Lung microvascular endothelial cell (primary cell): ENCODE measurements around the gene ERBB4. TPM values are rescaled to one million over a fixed set of nuclear protein-coding genes. Genes with fewer than 3 reads are reported as not detected.
A peak's percentile ranks its signal among the peaks of the same experiment; 100 is the strongest.

Source experiments
- DNase-seq, 2 donors: peaks; one replicate each; pipeline versions ENCODE4 v3.0.0 to v3.0.0-alpha.2; 2010; ENCODE audit warnings: low read depth in 2 of 2
- total RNA-seq: library from RNA; depleted of rRNA; stranded (reverse); fragments of >200 nt; gene quantifications from 2 replicates; pipeline ENCODE4 v1.2.1, GENCODE V29; 2014

ERBB4 gene
- total RNA-seq, 1 donor from 2014 or later: under 0.01 TPM

GRCh38 chr2:212089873-212090272, 448.7 kb downstream of the ERBB4 start:
- DNase-seq: no peak

DNA sequence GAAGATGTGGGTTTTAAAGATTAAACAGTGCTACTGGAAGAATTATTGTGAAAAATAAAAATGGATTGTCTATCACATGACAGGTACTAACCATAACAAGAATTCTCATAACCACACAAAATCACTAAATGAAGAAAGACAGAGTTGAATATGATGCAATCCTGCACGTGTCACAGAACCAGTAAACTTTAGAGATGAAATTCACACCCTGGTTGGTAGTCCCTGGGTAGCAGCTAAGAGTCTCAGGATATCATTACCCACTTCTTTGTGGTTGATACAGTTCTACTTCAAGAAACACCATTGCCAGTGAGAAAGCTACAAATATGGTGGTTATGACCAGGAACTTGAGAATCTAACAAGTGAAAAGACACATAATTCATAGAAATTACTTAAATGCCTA, 450.2 kb downstream of the ERBB4 start:
- no peak for DNase-seq

- DNase-seq: no peak
Observed at GRCh38 chr2:212083492-212083891, 455.1 kb downstream of the ERBB4 start.

- DNase-seq: no peak
Observed at GRCh38 chr2:212078103-212078502, 460.5 kb downstream of the ERBB4 start.

DNA sequence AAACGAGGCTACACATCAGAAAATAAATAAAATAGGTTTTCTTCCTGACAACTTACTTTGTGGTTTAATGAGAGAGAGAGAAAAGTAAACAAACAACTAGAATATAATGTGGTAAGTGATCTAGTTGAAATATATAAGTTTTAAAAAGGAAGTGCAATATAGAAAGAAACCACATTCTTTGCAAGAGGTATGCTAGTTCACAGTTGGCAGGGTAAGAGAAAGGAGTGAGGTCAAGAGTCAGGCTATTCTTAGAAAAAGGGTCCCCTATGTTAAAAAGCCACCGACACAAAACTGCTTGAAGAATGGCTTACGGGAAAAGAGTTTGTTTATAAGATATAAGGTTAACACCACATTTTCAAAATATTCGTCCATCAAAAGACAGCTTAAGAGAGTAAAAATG, 462.1 kb downstream of the ERBB4 start:
- DNase-seq: no peak

DNA sequence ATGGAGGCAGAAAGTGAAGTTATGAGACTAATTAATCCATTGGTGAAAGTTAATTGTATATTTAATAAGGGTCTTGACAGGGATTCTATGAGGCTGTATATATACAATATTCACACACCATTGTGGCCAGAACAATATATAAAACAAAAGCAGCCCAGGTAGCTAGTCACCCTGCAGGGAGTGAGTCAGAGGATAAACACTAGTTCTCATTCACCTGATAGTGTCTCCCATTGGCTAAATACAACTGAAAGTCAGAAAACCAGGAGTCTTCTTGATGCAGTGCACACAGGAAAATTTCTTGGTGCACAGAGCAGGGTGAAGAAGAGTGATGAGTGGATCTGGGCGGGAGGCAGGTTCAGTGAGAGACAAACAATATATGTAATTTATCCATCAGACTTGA, 465.2 kb downstream of the ERBB4 start:
- no peak for DNase-seq

- DNase-seq: no peak
Observed at GRCh38 chr2:212066546-212066945, 472.1 kb downstream of the ERBB4 start.

- DNase-seq: no peak
Observed at GRCh38 chr2:212064318-212064717, 474.3 kb downstream of the ERBB4 start.

DNA sequence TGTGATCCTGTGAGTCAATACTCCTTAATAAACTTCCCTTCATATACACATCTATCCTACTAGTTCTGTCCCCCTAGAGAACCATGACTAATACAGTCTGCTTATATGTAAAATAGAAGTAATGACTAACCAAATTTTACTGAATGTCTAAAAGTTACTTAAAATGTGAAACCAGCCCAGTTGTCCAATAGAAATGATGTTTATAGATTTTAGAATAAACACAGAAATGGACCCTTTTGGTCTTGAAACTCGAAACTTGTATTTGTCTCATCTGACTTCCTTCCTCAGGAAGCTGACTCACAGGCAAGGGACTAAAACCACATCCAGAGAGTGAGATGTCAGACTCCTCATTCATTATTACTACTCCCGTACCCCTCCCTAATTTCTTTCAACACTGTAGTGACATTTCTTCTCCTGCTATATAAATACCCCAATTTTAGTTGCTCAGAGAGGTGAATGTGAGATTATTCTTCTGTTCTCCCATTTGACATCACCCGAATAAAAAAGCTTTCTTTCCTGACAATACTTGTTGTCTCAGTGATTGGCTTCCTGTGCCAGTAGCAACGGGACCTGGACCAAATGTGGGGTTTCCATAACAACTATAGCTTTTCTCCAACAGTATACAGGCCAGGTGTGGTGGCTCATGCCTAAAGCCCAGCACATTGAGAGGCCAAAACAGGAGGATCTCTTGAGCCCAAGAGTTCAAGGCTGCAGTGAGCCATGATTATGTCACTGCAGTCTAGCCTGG, 486.0 kb downstream of the ERBB4 start:
- peak; percentile 66 to 90 for DNase-seq

DNA sequence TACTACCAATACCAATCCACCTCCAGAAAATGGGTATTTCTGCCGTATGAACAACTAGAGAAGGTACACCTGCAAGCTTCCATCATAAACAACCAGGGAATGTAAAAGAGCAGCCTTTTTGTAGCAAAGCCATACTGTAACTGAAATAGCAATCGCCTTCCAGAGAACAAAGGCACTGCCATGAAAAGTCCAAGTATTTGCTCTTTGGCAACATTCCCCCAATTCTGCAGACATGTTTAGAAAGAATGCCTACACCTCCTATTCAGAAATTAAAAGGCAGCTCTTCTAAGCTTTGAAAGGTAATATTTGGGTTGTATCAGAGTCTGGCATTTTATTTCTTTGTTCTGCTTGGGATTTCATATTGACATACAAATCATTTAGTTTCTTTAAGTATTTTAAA, 487.7 kb downstream of the ERBB4 start:
- no peak for DNase-seq

DNA sequence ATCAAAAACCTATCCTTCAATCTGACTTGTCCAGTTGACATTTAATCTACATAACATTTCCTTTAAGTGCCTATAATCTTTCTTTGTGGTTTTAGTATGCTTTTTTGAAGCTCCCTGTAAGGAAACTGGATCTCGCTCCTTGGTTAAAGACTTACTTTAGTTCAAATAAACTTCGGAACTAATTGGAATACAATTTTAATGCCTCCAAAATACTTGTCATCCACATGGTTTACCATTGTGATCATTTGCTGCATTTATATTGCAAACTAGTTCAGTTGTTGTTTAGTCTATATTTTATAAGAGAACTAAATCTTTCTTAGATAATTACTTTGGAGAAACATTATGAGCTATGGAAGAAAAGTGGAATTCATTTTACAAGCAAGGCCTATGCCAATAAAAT, 496.0 kb downstream of the ERBB4 start:
- no peak for DNase-seq

- no peak for DNase-seq
Observed at GRCh38 chr2:212037062-212037461, 501.5 kb downstream of the ERBB4 start.

GRCh38 chr2:212034841-212035585, 503.6 kb downstream of the ERBB4 start:
- peak; percentile 38 to 41 for DNase-seq

DNA sequence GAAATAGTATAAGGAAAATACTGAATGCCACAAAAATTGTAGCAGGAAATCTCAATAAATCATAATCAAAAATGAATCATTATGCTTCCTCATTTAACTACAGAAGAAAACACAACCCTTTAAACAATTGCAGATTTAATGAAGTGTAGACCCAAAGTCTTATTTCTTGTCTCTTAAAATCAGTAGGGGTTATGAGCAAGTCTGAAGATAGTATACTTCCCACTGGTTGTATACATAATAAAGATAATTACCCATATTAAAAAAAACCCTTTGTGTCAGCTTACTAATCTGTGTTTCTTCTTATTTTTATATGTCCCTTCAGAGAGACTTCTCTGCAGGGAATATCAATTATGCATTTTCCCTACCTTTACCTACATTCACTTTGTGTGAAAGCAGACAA, 504.7 kb downstream of the ERBB4 start:
- peak in 1 of 2 donors; percentile 21 for DNase-seq

DNA sequence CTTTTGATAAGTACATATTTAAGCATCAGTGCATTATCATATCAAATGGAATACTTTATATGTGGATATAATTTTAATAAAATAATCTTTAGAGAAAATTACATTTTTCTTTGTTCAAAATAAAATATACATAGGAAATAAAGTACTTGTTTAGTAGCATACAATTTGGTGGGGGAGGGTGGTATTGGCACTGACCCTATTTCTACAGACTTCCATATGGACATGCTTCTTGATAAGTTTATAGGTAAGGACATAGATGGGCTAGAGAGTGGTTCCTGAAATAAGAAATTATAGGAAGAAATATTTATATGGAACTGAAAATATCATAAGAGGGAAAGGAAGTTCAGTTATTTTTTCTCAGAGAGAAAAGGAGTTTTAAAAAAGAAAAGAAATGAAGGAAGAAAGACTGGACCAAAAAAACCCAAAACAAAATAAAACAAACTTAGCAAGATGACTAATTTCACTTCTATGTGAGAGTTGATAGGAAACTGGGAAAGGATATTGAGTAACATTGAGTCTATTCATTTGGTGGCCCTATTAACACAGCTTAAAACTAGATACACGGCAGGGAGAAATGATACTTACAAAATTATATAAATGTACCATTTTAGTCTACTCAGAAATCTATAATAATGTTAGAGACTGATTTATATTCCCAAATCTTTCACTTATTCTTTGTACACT, 505.9 kb downstream of the ERBB4 start:
- DNase-seq: peak; percentile 75 to 76

GRCh38 chr2:212032032-212032431, 506.6 kb downstream of the ERBB4 start:
- DNase-seq: peak; percentile 24 to 81

DNA sequence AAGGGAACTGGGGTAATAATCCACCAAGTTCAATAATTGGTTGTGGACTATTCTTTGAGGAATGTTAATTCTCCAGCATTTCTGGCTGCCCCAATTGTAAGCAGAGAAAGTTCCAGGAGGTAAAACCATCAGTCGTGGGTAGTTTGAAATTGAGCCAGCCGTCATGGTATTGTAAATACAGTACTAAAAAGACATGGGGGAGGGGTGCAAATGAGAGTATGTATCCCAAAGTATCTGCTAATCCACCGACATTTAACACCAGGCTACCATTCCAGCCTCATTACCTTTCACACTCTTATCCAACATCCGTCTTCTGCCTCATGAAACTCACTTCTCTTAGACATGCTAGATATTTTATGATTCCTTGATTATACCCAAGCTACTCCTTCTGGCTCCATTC, 507.9 kb downstream of the ERBB4 start:
- no peak for DNase-seq

DNA sequence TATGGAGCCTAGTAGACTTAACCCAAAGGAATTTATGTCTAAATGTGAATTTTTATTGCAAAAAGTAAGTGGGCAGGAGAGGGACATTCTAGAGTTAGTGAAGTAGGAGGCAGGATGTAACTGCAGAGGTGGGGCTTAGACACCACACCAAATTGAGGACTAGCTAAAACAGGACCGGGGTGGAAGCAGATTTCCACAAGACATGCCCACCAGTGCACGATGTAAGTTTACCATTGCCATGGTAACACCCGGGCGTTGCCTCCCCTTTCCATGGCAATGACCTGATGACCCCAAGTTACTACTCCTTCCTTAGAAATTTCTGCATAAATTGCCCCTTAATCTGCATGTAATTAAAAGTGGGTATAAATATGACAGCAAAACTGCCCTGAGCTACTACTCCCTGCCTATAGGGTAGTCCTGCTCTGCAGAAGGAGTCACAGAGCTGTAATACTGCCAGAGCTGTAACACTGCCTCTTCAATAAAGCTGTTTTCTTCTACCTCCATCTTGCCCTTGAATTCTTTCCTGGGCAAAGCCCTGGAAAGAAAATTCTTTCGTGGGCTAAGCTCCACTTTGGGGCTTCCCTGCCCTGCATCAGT, 509.7 kb downstream of the ERBB4 start:
- no peak for DNase-seq

DNA sequence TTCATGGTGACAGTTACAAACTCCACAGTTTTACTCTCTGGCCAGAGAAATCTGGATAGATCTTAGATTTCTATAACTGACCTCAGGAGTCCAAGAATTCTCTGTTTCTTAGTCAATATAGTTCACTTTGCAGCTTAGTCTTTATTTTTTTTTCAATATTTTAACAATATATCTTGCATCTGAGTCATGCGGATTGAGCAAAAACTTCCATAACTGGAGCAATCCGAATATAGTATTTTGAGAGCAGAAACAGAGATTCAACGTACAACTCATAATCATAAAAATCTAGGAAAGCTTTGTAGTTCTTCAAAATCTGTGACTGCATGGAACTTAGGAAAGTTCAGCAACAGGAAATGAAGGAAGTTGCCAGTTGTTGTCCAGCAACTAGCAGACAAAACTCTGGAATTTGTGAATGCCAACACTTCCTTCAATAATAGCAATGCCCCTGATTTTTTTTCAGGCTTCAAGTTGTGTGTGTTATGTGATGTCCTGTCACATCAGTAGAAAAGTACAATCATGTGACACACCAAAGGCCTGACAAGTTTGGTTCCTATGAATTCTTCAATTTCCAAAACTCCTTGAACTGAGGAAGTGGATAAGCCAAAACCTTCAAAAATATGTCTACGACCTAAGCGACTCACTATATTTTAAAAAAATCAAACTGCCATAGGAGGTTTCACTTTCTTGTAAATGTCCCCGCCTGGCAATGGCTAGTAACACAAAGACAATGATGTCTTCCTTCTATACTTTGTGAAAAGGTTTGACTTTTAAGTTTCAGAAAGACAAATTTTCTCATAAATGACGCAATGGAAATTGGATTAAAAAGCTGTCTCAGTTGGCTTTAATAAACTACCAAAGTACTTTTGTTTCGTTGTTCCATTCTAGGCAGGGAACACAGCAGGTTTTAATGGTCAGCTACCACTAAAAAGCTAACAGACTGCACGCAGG, 510.6 kb downstream of the ERBB4 start:
- peak; percentile 53 to 57 for DNase-seq

- no peak for DNase-seq
Observed at GRCh38 chr2:212024040-212024439, 514.6 kb downstream of the ERBB4 start.

DNA sequence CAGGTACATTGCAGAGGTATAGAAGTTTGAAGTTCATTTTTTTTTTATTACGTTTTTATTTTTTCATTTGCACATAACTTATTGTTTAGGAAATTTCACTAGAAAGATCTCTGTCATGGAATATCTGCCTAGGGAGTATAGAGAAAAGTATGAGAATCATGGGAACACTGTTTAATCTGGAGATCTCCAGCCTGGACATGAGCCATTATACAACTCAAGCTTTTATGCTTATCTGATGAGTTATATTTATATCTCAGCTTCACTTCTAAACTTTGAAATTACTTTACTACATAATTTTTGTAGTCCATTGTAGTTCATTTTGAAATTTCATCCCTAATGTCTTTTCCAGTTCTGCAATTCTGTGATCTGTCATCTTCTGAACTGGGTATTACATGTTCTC, 515.6 kb downstream of the ERBB4 start:
- no peak for DNase-seq
